ENCODE results near the gene PPM1H.

PPM1H gene

DNA sequence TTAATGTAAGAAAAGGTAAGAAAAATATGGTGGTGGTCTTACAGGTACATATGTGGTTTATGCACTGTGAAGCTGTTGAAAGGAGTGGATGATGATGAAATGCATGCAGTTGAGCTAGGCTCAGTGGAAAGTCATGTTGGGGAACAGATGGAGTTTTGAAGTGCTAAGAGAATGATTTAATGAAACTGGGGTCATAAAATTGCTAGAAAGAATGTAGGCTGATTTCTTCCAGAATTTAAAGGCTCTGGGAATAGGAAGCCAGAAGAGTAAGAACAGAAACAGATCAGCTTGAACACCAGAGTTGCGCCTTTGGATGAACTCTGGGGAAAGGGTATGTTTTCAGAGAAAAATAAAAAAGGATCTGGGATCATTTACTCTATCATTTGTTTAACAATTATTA is 321.9 kb downstream of the PPM1H start:
- no peak for DNase-seq (ENCODE audit: low read depth)
- H3K4me3 ChIP-seq (ENCODE audit: low read depth, low read length), result no peak overlapping the region
- TF ChIP-seq, protein P1, sequence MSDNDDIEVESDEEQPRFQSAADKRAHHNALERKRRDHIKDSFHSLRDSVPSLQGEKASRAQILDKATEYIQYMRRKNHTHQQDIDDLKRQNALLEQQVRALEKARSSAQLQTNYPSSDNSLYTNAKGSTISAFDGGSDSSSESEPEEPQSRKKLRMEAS (IDR thresholded peaks at IDR 0.05; ENCODE audit: low read depth, low read length), result no peak
- TF ChIP-seq MYC (IDR thresholded peaks at IDR 0.05; ENCODE audit: low read depth, low read length), result no peak
- TF ChIP-seq POLR2A (IDR thresholded peaks at IDR 0.05; ENCODE audit: extremely low read depth, insufficient read length), result no peak
- TF ChIP-seq, protein P2, sequence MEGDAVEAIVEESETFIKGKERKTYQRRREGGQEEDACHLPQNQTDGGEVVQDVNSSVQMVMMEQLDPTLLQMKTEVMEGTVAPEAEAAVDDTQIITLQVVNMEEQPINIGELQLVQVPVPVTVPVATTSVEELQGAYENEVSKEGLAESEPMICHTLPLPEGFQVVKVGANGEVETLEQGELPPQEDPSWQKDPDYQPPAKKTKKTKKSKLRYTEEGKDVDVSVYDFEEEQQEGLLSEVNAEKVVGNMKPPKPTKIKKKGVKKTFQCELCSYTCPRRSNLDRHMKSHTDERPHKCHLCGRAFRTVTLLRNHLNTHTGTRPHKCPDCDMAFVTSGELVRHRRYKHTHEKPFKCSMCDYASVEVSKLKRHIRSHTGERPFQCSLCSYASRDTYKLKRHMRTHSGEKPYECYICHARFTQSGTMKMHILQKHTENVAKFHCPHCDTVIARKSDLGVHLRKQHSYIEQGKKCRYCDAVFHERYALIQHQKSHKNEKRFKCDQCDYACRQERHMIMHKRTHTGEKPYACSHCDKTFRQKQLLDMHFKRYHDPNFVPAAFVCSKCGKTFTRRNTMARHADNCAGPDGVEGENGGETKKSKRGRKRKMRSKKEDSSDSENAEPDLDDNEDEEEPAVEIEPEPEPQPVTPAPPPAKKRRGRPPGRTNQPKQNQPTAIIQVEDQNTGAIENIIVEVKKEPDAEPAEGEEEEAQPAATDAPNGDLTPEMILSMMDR (IDR thresholded peaks at IDR 0.05; ENCODE audit: low read depth, low read length), result no peak

DNA sequence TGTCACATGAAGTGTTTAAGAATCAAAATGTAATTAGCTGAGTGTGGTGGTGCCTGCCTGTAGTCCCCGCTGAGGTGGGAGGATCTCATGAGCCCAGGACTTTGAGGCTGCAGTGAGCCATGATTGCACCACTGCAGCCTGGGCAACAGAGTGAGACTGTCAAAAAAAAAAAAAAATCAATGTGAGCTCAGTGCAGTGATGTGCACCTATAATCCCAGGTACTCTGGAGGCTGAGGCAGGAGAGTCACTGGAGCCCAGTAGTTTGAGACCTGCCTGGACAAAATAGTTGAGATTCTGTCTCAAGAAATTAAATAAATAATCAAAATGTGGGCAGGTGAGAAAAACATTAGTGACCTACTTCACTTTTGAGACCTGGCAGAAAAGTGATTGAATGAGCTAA is 328.3 kb downstream of the PPM1H start:
- H3K4me3 ChIP-seq (ENCODE audit: low read depth, low read length), result no peak overlapping the region
- TF ChIP-seq, protein P2 (IDR thresholded peaks at IDR 0.05; ENCODE audit: low read depth, low read length), result no peak
- TF ChIP-seq MYC (IDR thresholded peaks at IDR 0.05; ENCODE audit: low read depth, low read length), result no peak
- TF ChIP-seq, protein P1 (IDR thresholded peaks at IDR 0.05; ENCODE audit: low read depth, low read length), result no peak
- TF ChIP-seq POLR2A (IDR thresholded peaks at IDR 0.05; ENCODE audit: extremely low read depth, insufficient read length), result no peak
- DNase-seq (ENCODE audit: low read depth), result no peak

DNA sequence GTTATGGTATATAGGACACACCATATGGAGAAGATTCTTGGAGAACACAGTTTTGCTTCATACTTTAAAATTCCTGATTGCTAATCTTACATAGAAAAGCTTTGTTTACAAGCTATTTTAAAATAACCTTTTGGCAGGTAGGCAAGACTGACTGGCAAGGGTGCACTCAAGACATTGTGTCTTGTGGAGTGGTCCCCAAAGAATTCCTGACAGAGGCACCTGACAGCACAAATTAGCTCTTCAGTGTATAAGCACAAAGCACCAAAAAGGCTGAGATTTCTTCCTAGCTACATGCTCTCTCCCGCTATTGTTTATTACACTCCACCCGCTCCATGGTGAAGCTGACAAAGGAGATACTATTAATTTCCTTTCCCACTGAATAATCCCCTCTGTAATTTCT is 329.0 kb downstream of the PPM1H start:
- TF ChIP-seq POLR2A (IDR thresholded peaks at IDR 0.05; ENCODE audit: extremely low read depth, insufficient read length), result no peak
- TF ChIP-seq, protein P1 (IDR thresholded peaks at IDR 0.05; ENCODE audit: low read depth, low read length), result no peak
- TF ChIP-seq, protein P2 (IDR thresholded peaks at IDR 0.05; ENCODE audit: low read depth, low read length), result no peak
- no peak for TF ChIP-seq MYC (IDR thresholded peaks at IDR 0.05; ENCODE audit: low read depth, low read length)
- no peak overlapping the region for H3K4me3 ChIP-seq (ENCODE audit: low read depth, low read length)
- no peak for DNase-seq (ENCODE audit: low read depth)

DNA sequence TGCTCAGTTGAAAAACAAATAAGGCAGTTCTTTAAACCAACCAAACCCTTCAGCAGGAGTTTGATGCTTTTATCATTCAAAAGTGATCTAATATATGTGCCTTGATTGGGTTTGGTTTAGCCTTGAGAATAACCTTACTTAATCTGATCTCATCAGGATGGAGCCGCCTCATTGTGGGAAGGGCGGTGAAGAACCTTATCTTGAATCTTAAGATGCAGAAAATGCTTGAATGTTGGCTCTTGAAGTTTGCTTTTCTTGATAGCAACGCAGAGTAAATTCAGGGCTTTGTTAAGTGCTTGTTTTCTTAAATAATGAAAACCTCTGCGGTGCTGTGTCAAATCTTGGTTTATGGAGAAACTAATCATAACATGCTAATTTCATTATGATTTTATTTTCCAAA is 330.1 kb downstream of the PPM1H start:
- TF ChIP-seq, protein P2 (IDR thresholded peaks at IDR 0.05; ENCODE audit: low read depth, low read length), result no peak
- no peak for TF ChIP-seq MYC (IDR thresholded peaks at IDR 0.05; ENCODE audit: low read depth, low read length)
- TF ChIP-seq, protein P1 (IDR thresholded peaks at IDR 0.05; ENCODE audit: low read depth, low read length), result no peak
- peak; percentile 21 for DNase-seq (ENCODE audit: low read depth)
- peak overlapping the region; percentile 86 for H3K4me3 ChIP-seq (ENCODE audit: low read depth, low read length)

DNA sequence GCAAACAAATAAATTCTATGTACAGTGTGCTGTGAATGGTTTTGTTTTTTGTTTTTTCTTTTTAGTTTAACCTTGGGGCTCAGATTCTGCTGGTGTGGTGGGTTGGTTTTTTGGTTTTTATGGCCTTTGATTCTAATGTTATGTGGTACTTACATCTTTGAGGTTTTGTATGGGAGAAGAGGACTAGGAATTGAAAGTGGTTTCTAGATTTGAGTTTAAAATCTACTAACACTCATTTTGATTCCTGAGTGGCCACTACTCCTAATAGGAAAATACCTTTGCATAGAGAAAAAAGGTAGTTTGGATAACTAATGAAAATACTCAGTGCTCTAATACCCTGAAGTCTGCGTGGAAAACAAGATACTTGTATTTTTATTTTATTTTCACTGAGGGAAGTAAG is 330.6 kb downstream of the PPM1H start:
- TF ChIP-seq POLR2A (IDR thresholded peaks at IDR 0.05; ENCODE audit: extremely low read depth, insufficient read length), result no peak
- no peak for DNase-seq (ENCODE audit: low read depth)
- H3K4me3 ChIP-seq (ENCODE audit: low read depth, low read length), result peak overlapping the region; percentile 86

DNA sequence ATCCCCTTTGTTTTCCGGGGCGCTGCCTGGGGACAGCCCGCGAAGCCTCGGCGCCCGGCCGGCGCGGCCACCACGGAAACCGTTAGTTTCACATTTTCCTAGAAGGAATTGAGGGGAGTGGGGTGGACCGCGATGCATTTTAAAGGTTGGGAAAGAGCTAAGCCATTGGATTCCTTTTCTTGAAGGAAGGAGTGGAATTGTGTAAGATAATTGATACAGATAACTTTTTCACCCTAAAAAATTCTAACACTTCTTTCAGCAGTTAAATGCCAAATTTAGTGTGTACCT is 331.2 kb downstream of the PPM1H start:
- peak overlapping the region; percentile 86 for H3K4me3 ChIP-seq (ENCODE audit: low read depth, low read length)
- TF ChIP-seq POLR2A (IDR thresholded peaks at IDR 0.05; ENCODE audit: extremely low read depth, insufficient read length), result no peak
- no peak for DNase-seq (ENCODE audit: low read depth)

DNA sequence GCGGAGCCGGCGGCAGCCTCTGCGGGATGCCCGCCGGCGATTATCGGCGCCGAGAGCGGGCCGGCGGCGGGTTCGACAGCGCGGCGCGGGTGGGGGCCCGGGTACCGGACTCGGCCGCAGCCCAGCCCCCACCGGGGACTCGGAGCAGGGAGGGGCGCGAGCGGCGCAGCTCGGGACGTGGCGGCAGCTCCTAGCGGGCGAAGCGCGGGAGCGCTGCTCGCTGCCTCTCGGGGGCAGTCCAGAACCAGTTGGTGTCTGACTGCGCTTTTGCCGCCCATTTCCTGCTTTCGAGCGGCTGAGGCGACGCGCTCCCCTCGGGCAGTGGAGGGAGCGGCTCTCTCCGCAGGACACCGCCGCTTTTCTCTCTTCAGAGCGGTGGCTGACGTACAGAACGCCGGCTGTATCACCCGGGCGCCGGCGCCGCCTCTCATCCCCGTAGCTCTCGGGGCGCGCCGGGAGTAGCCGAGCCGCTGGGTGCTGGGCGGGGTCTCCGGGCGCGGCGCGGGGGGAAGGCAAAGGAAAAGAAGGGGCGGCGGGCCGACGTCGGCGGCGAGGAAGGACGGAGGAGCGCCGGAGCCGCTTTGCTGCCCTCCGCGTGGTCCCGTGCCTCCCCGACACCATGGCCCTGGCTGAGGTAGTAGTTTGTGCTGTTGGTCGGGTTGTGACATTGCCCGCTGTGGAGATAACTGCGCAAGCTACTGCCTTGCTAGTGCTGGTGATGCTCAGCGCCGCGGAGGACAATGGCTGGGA is 331.7 kb downstream of the PPM1H start:
- DNase-seq (ENCODE audit: low read depth), result peak; percentile 95
- TF ChIP-seq MYC (IDR thresholded peaks at IDR 0.05; ENCODE audit: low read depth, low read length), result peak; percentile 34
- TF ChIP-seq, protein P1 (IDR thresholded peaks at IDR 0.05; ENCODE audit: low read depth, low read length), result peak; percentile 13; the same call in 1 of the 2 replicates
- TF ChIP-seq POLR2A (IDR thresholded peaks at IDR 0.05; ENCODE audit: extremely low read depth, insufficient read length), result peak; percentile 18
- TF ChIP-seq, protein P2 (IDR thresholded peaks at IDR 0.05; ENCODE audit: low read depth, low read length), result peak; percentile 31
- H3K4me3 ChIP-seq (ENCODE audit: low read depth, low read length), result peak overlapping the region; percentile 86
